SK-N-SH (cell line): ENCODE measurements around the gene USP48. TPM values are rescaled to one million over a fixed set of nuclear protein-coding genes. Genes with fewer than 3 reads are reported as not detected.

ENCODE experiments used
- CTCF ChIA-PET: fragments of 300-600, 350-600 bp; formaldehyde crosslinking; extraction: SDS; loops from one replicate; lab custom pipeline; 2021; lab: Yijun Ruan, JAX
- POLR2A ChIA-PET: fragments of 350-600 bp; sonication (Branson Sonifier 250); formaldehyde crosslinking; extraction: SDS; loops from one replicate; lab custom pipeline; 2020; ENCODE audit warnings: antibody characterized with exemption, inconsistent platforms; lab: Yijun Ruan, JAX
- DNase-seq: peaks from one replicate; pipeline ENCODE4 v3.0.0; 2012
- H2AFZ ChIP-seq: fragments of 200-600 bp; sonication (generic); 2 replicates; pipeline ENCODE4 v1.8.1; 2016; ENCODE audit warnings: antibody characterized with exemption, mild to moderate bottlenecking, low read depth
- H3F3A ChIP-seq: fragments of 200-600 bp; sonication (generic); replicated peaks from 2 replicates; pipeline ENCODE3; 2016; ENCODE audit warnings: antibody characterized with exemption, mild to moderate bottlenecking; ENCODE audit not compliant: insufficient read depth
- H3K27ac ChIP-seq, 2 experiments: fragments of 200-500 bp in 1 of 2; fragments of 200-600 bp in 1 of 2; sonication (Bioruptor generic) in 1 of 2; sonication (generic), shearing (Covaris generic) in 1 of 2; 2 replicates each; pipeline versions ENCODE4 v1.5.1 to v1.6.1; 2014 to 2016; ENCODE audit warnings: low read depth in 2 of 2, inconsistent platforms in 1 of 2, low read length in 1 of 2, mild to moderate bottlenecking in 1 of 2, mixed read lengths in 1 of 2
- H3K27me3 ChIP-seq: fragments of 200-600 bp; sonication (generic), shearing (Covaris generic); 2 replicates; pipeline ENCODE4 v1.6.1; 2016; ENCODE audit warnings: mixed run types; ENCODE audit not compliant: insufficient read depth
- H3K36me3 ChIP-seq, 2 experiments: fragments of 200-500 bp in 1 of 2; fragments of 200-600 bp in 1 of 2; sonication (Bioruptor generic) in 1 of 2; sonication (generic) in 1 of 2; replicated peaks in 1 of 2; 2 replicates each; pipeline versions ENCODE3 to v1.5.1; 2014 to 2016; ENCODE audit warnings: low read length in 1 of 2, mild to moderate bottlenecking in 1 of 2; ENCODE audit not compliant: insufficient read depth in 2 of 2, control insufficient read depth in 1 of 2
- H3K4me1 ChIP-seq, 2 experiments: fragments of 200-500 bp in 1 of 2; fragments of 200-600 bp in 1 of 2; sonication (Bioruptor generic) in 1 of 2; sonication (generic), shearing (Covaris generic) in 1 of 2; 2 replicates each; pipeline versions ENCODE4 v1.5.1 to v1.6.1; 2014 to 2016; ENCODE audit warnings: low read depth in 1 of 2, low read length in 1 of 2, mixed run types in 1 of 2; ENCODE audit not compliant: insufficient read depth in 2 of 2, control insufficient read depth in 1 of 2
- H3K4me2 ChIP-seq: fragments of 200-600 bp; sonication (generic), shearing (Covaris generic); 2 replicates; pipeline ENCODE4 v1.6.1; 2017; ENCODE audit warnings: mixed run types
- H3K4me3 ChIP-seq, 2 experiments: fragments of 200-500 bp in 1 of 2; fragments of 200-600 bp in 1 of 2; sonication (Bioruptor generic) in 1 of 2; sonication (generic), shearing (Covaris generic) in 1 of 2; 2 replicates each; pipeline versions ENCODE4 v1.5.1 to v1.8.1; 2014 to 2016; ENCODE audit warnings: low read depth in 2 of 2, inconsistent platforms in 1 of 2, low read length in 1 of 2, mild to moderate bottlenecking in 1 of 2, mixed read lengths in 1 of 2, moderate library complexity in 1 of 2
- H3K79me2 ChIP-seq: fragments of 200-600 bp; sonication (generic); 2 replicates; pipeline ENCODE4 v1.8.1; 2017; ENCODE audit warnings: mild to moderate bottlenecking; ENCODE audit not compliant: insufficient read depth
- H3K9ac ChIP-seq: fragments of 200-600 bp; sonication (generic); 2 replicates; pipeline ENCODE4 v1.6.1; 2017; ENCODE audit warnings: mixed run types
- H3K9me2 ChIP-seq: fragments of 200-600 bp; sonication (generic); 2 replicates; pipeline ENCODE4 v1.6.1; 2017; ENCODE audit warnings: mixed run types
- H3K9me3 ChIP-seq: fragments of 200-600 bp; sonication (generic); 2 replicates; pipeline ENCODE4 v1.6.1; 2017; ENCODE audit warnings: mixed run types, mild to moderate bottlenecking, moderate library complexity
- H4K20me1 ChIP-seq: fragments of 200-600 bp; sonication (generic); 2 replicates; pipeline ENCODE4 v1.6.1; 2017; ENCODE audit warnings: mild to moderate bottlenecking, mixed run types; ENCODE audit not compliant: insufficient read depth
- ELF1 ChIP-seq: IDR thresholded peaks from 2 replicates; pipeline ENCODE4 v1.4.0; 2012
- EP300 ChIP-seq, 2 experiments: IDR thresholded peaks; 2 replicates each; pipeline versions ENCODE4 v1.4.0 to v1.6.1; 2012; ENCODE audit warnings: borderline replicate concordance in 1 of 2, low read depth in 1 of 2, low read length in 1 of 2
- EZH2phosphoT487 ChIP-seq: fragments of 200-600 bp; sonication (generic); IDR thresholded peaks from 2 replicates; pipeline ENCODE4 v1.6.1; 2017; ENCODE audit warnings: low read depth, mixed run types, mild to moderate bottlenecking, antibody characterized with exemption, moderate library complexity, borderline replicate concordance
- FOXJ3 ChIP-seq: sonication (generic); formaldehyde crosslinking; IDR thresholded peaks from 2 replicates; pipeline ENCODE4 v1.5.1; 2020; ENCODE audit warnings: mild to moderate bottlenecking, missing genetic modification reagents
- GABPA ChIP-seq: IDR thresholded peaks from 2 replicates; pipeline ENCODE4 v1.4.0; 2012; ENCODE audit warnings: low read depth, mild to moderate bottlenecking
- GATA2 ChIP-seq: sonication (generic); formaldehyde crosslinking; IDR thresholded peaks from 2 replicates; pipeline ENCODE4 v1.5.0; 2020; ENCODE audit warnings: mild to moderate bottlenecking, missing genetic modification reagents
- JUND ChIP-seq: IDR thresholded peaks from 2 replicates; pipeline ENCODE4 v1.4.0; 2012
- MEF2A ChIP-seq: IDR thresholded peaks from 2 replicates; pipeline ENCODE4 v1.4.0; 2012; ENCODE audit warnings: low read depth, borderline replicate concordance
- MXI1 ChIP-seq: IDR thresholded peaks from 2 replicates; pipeline ENCODE4 v1.6.1; 2012; ENCODE audit warnings: mild to moderate bottlenecking, low read depth, low read length, improper control_type of control experiment
- NFIC ChIP-seq: IDR thresholded peaks from 2 replicates; pipeline ENCODE4 v1.4.0; 2012; ENCODE audit warnings: borderline replicate concordance
- NRF1 ChIP-seq: IDR thresholded peaks from 2 replicates; pipeline ENCODE4 v1.6.1; 2012; ENCODE audit warnings: low read depth, mild to moderate bottlenecking, low read length
- POLR2AphosphoS5 ChIP-seq: IDR thresholded peaks from 2 replicates; pipeline ENCODE4 v1.6.1; 2012; ENCODE audit warnings: low read depth, low read length
- RCOR1 ChIP-seq: fragments of 150-350 bp; IDR thresholded peaks from 2 replicates; pipeline ENCODE4 v1.6.1; 2017; ENCODE audit warnings: antibody characterized with exemption, low read length
- RFX5 ChIP-seq: IDR thresholded peaks from 2 replicates; pipeline ENCODE4 v1.6.1; 2012; ENCODE audit warnings: mild to moderate bottlenecking, improper control_type of control experiment, low read length
- SIN3A ChIP-seq: IDR thresholded peaks from 2 replicates; pipeline ENCODE4 v1.6.1; 2012; ENCODE audit warnings: low read depth, mild to moderate bottlenecking, low read length, moderate library complexity, borderline replicate concordance
- TAF1 ChIP-seq: IDR thresholded peaks from 2 replicates; pipeline ENCODE4 v1.6.1; 2012; ENCODE audit warnings: low read depth, mild to moderate bottlenecking, low read length, moderate library complexity, borderline replicate concordance
- TCF12 ChIP-seq: IDR thresholded peaks from 2 replicates; pipeline ENCODE4 v1.4.0; 2012
- TEAD4 ChIP-seq: IDR thresholded peaks from 2 replicates; pipeline ENCODE4 v1.4.0; 2012; ENCODE audit warnings: mild to moderate bottlenecking, borderline replicate concordance; ENCODE audit not compliant: insufficient read depth
- WGBS: methylation state at CpG from one replicate; pipeline ENCODE4 v1.1.6; 2017; ENCODE audit warnings: low lambda C conversion rate; 5-methylcytosine and 5-hydroxymethylcytosine counted together
- polyA plus RNA-seq, 3 experiments: library from polyadenylated mRNA; depleted of rRNA; stranded (reverse); fragments of >200 nt; gene quantifications; 2 replicates each; pipeline ENCODE4 v1.2.3, GENCODE V29; 2012
- TF ChIP-seq, protein P1 (sequence below): IDR thresholded peaks from 2 replicates; pipeline ENCODE4 v1.4.0; 2012; ENCODE audit warnings: low read depth
- TF ChIP-seq, protein P2 (sequence below): IDR thresholded peaks from 2 replicates; pipeline ENCODE4; 2012
- TF ChIP-seq, protein P3 (sequence below): IDR thresholded peaks from 2 replicates; pipeline ENCODE4 v1.4.0; 2012; ENCODE audit warnings: low read depth, borderline replicate concordance

Gene USP48
- polyA plus RNA-seq, 1 of the 3 experiments (the other 2 are of a cell fraction), result 13.6 TPM

DNA sequence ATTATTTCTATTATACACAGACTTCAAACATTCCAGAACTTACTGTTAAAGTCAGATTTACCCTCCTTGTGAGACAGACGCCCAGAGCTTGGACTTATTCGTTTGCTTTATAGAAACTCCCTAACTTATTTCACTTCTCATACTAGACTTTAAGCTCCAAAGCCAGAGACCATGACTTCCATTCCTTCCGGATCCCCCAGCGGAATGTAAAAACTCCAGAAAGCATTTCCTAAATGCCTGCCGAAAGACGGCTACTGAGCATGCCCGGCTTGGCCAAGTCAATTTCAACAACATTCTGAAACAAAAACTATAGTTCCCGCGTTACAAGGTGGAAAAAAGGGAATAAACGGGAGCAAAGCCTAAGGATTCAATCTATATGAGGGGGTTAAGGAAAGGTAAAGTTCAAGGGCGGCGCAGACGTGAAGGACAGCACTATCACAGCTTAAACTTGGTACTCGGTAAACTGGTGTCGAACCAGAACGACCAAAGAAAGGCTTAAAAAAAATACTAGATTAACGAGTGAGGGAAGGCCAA is 1.1 kb downstream of the USP48 start:
- Histone ChIP-seq H3K4me1 (peaks cover 0 to 3% of the 10 kb centered on the region in 2 experiments; a peak in 1 of 4 replicates), H3K9me2 (no peaks in the 10 kb centered on the region), H3K27me3 (no peaks in the 10 kb centered on the region), H3K36me3 (peaks cover 0 to 7% of the 10 kb centered on the region in 2 experiments), H3K9ac (peak overlapping the region; percentile 100), H2AFZ (peak overlapping the region; percentile 67), H3K9me3 (no peaks in the 10 kb centered on the region), H3K27ac (peak overlapping the region; percentile 99 to 100), H4K20me1 (peaks cover 34% of the 10 kb centered on the region), H3F3A (peaks cover 30% of the 10 kb centered on the region), H3K4me3 (peak overlapping the region; percentile 78 to 81), H3K79me2 (peaks cover 61% of the 10 kb centered on the region), H3K4me2 (peak overlapping the region; percentile 93)
- POLR2A ChIA-PET, result interaction anchor here (1.1 to 1.2 kb wide), 2 partner anchors 19 to 244 kb away, joined by 3 read pairs; no protein-coding TSS in a partner anchor
- WGBS, result under 1% methylated on average over 17 of the region's 17 CpGs
- CTCF ChIA-PET, result interaction anchor here (0.8 to 1.7 kb wide), 12 partner anchors 13 to 412 kb away, joined by 3 to 7 read pairs (median 3); partner anchors contain the start of gene ALPL
- peak; percentile 22 for DNase-seq
- no peak for TF ChIP-seq GABPA
- no peak for TF ChIP-seq EP300 (IDR thresholded peaks at IDR 0.05; ENCODE audit: borderline replicate concordance in 1 of 2, low read depth in 1 of 2, low read length in 1 of 2)
- TF ChIP-seq NRF1, result peak; percentile 60
- no peak for TF ChIP-seq TCF12
- TF ChIP-seq MXI1, result 0 out of 2 replicates have a peak, but pooled peaks have one; percentile 31
- TF ChIP-seq NFIC, result no peak
- peak; percentile 52; the same call in 1 of the 2 replicates for TF ChIP-seq SIN3A
- no peak for TF ChIP-seq JUND

DNA sequence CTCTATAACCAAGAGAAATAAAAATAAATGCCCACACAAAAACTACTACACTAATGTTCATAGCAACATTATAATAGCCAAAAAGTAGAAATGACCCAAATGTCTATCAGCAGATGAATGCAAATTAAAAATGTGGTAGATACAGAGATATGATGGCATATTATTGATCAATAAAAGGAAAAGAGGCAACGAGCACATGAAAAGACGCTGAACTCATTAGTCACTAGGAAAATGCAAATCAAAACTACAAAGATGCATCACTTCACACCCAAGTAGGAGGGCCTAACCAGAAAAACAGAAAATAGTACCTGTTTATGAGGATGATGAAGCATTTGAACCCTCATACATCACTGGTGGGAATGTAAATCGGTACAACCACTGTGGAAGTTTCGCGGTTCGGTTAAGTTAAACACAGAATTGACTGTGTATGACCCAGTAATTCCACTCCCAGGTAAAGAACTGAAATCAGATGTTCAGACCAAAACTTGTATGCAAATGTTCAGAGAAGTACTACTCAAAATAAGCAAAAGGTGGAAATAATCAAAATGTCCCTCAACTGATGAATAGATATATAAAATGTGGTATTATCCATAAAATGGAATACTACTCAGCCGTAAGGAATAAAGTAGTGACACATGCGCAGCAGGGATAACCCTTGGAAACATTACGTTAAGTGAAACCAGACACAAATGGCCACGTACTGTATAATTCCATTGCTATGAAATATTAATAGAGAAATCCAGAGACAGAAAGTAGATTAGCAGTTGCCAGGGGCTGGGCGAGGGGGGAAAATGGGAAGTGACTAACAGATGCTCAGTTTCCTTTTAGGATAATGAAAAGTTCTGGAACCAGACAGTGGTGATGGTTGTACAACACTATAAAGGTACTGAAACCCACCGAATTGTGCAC is 3.1 kb downstream of the USP48 start:
- no peak overlapping the region for H3K9ac ChIP-seq
- peaks cover 30% of the 10 kb centered on the region for H3F3A ChIP-seq
- WGBS, result 63% methylated on average over 12 of the region's 12 CpGs
- H3K79me2 ChIP-seq, result peaks cover 81% of the 10 kb centered on the region
- POLR2A ChIA-PET, result no interaction called here
- H3K27ac ChIP-seq, result peak overlapping the region; percentile 17 to 67; a peak in 3 of 4 replicates
- TF ChIP-seq GATA2 (CRISPR knock-in tag) (no peak), NFIC (no peak), EP300 (IDR thresholded peaks at IDR 0.05; ENCODE audit: borderline replicate concordance in 1 of 2, low read depth in 1 of 2, low read length in 1 of 2) (peak in 1 of 2 experiments; percentile 61; a peak in 1 of 4 replicates), GABPA (no peak), RFX5 (peak; percentile 13; the same call in 1 of the 2 replicates), EZH2phosphoT487 (no peak), TAF1 (no peak), TEAD4 (no peak), MEF2A (no peak), ELF1 (no peak), POLR2AphosphoS5 (no peak), TCF12 (peak; percentile 64), NRF1 (peak; percentile 47), FOXJ3 (CRISPR knock-in tag) (no peak), RCOR1 (peak; percentile 80; the same call in 1 of the 2 replicates), SIN3A (no peak)
- TF ChIP-seq, protein P1, sequence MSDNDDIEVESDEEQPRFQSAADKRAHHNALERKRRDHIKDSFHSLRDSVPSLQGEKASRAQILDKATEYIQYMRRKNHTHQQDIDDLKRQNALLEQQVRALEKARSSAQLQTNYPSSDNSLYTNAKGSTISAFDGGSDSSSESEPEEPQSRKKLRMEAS, result no peak
- TF ChIP-seq, protein P2, sequence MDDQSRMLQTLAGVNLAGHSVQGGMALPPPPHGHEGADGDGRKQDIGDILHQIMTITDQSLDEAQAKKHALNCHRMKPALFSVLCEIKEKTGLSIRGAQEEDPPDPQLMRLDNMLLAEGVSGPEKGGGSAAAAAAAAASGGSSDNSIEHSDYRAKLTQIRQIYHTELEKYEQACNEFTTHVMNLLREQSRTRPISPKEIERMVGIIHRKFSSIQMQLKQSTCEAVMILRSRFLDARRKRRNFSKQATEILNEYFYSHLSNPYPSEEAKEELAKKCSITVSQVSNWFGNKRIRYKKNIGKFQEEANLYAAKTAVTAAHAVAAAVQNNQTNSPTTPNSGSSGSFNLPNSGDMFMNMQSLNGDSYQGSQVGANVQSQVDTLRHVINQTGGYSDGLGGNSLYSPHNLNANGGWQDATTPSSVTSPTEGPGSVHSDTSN, result no peak
- TF ChIP-seq, protein P3, sequence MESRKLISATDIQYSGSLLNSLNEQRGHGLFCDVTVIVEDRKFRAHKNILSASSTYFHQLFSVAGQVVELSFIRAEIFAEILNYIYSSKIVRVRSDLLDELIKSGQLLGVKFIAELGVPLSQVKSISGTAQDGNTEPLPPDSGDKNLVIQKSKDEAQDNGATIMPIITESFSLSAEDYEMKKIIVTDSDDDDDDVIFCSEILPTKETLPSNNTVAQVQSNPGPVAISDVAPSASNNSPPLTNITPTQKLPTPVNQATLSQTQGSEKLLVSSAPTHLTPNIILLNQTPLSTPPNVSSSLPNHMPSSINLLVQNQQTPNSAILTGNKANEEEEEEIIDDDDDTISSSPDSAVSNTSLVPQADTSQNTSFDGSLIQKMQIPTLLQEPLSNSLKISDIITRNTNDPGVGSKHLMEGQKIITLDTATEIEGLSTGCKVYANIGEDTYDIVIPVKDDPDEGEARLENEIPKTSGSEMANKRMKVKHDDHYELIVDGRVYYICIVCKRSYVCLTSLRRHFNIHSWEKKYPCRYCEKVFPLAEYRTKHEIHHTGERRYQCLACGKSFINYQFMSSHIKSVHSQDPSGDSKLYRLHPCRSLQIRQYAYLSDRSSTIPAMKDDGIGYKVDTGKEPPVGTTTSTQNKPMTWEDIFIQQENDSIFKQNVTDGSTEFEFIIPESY, result no peak
- TF ChIP-seq, all 33 proteins: peak for 5
- H3K27me3 ChIP-seq, result no peaks in the 10 kb centered on the region
- H2AFZ ChIP-seq, result no peak overlapping the region
- CTCF ChIA-PET, result interaction anchor here (0.5 kb wide), 1 partner anchor 833 kb away, joined by 3 read pairs; no protein-coding TSS in a partner anchor
- peaks cover 53% of the 10 kb centered on the region for H4K20me1 ChIP-seq
- peaks cover 0 to 10% of the 10 kb centered on the region in 2 experiments for H3K36me3 ChIP-seq
- peak overlapping the region; percentile 49 for H3K4me2 ChIP-seq
- H3K9me3 ChIP-seq, result no peaks in the 10 kb centered on the region
- H3K4me1 ChIP-seq, result peaks cover 0 to 3% of the 10 kb centered on the region in 2 experiments; a peak in 1 of 4 replicates
- H3K9me2 ChIP-seq, result no peaks in the 10 kb centered on the region
- peak; percentile 36 for DNase-seq
- peak overlapping the region in 1 of 2 experiments; percentile 47; a peak in 1 of 4 replicates for H3K4me3 ChIP-seq
